ENCODE measurements around the gene RAC2.

The RAC2 gene

DNA sequence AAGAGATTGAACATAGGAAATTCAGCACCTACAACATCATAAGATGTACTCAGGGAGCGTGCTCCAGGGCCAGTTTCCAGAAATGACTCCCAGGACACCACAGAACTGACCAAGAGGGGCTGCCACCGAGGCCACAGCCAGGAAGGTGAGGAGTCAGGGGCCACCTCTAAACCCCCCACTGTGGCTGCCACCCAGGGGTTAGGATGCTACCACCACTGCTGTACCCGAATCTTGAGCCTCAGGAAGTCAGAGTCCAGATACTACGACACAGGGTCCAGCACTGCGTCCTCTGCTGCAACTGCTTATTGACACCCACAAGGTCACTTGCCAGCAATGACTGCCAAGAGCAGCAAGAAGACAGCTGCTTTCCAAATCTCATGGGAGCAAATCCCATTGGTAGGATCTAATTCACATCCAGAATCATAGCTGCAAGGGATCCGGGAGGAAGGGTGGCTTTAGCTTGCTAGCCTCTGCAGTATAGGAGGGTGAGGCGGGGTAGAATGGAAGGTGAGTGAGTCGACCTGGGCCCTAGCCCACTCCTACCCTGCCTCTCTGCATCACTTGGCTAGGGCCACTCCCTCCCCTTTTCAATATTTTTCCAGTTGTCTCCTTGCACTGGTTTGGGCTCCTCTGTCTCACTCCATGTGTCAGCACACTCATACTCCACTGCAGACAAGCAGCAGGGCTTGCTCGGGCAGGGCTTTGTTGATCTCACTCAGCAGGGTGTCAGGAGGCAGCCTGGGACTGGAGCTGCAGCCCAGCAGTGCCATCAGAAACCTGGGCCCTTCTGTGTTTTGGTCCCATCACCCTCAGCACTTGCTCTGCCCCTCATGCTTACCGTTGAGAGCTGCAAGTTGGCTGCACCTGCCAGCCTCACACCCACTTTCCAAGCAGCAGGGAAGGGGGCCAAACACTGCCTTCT, 20.2 kb upstream of the RAC2 start:
- no peak overlapping the region for H3K9ac ChIP-seq (ENCODE audit: low read length)
- H3K4me1 ChIP-seq (ENCODE audit: control insufficient read depth, insufficient read depth, low read length) = peaks cover 7% of the 10 kb centered on the region
- no peak overlapping the region for H3K27ac ChIP-seq (ENCODE audit: low read depth, low read length)
- peaks cover 18% of the 10 kb centered on the region for H3K9me3 ChIP-seq (ENCODE audit: control insufficient read depth, insufficient read depth, low read depth, low read length)
- peaks cover 18% of the 10 kb centered on the region for H3K27me3 ChIP-seq (ENCODE audit: control insufficient read depth, insufficient read depth, low read length)
- H3K4me3 ChIP-seq (ENCODE audit: low read depth, low read length) = no peak overlapping the region
- H3K36me3 ChIP-seq (ENCODE audit: control insufficient read depth, insufficient read depth, low read length) = no peaks in the 10 kb centered on the region

DNA sequence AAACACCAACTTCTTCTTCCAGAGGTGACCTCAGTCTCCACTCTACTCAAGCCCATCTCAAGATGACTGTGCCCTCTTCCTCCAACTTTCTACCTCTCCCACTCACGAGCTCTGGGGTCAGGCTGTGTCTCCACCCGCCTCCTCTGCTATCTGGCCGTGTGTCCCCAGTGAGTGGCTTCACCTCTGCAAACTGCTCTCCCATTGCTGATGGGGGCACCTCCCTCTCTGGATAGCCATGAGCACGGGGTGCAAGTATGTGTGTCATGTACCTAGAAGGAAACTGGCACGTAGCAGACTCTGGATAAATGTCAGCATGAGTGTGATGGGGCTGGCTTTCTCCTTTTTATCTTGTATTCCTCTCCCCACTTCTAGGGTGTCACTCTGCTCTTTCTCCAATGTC, 18.3 kb upstream of the RAC2 start:
- H3K36me3 ChIP-seq (ENCODE audit: control insufficient read depth, insufficient read depth, low read length) = no peaks in the 10 kb centered on the region
- no peak overlapping the region for H3K9ac ChIP-seq (ENCODE audit: low read length)
- H3K4me1 ChIP-seq (ENCODE audit: control insufficient read depth, insufficient read depth, low read length) = peaks cover 17% of the 10 kb centered on the region
- no peak overlapping the region for H3K4me3 ChIP-seq (ENCODE audit: low read depth, low read length)
- no peak overlapping the region for H3K27ac ChIP-seq (ENCODE audit: low read depth, low read length)
- peaks cover 18% of the 10 kb centered on the region for H3K9me3 ChIP-seq (ENCODE audit: control insufficient read depth, insufficient read depth, low read depth, low read length)
- peaks cover 18% of the 10 kb centered on the region for H3K27me3 ChIP-seq (ENCODE audit: control insufficient read depth, insufficient read depth, low read length)

DNA sequence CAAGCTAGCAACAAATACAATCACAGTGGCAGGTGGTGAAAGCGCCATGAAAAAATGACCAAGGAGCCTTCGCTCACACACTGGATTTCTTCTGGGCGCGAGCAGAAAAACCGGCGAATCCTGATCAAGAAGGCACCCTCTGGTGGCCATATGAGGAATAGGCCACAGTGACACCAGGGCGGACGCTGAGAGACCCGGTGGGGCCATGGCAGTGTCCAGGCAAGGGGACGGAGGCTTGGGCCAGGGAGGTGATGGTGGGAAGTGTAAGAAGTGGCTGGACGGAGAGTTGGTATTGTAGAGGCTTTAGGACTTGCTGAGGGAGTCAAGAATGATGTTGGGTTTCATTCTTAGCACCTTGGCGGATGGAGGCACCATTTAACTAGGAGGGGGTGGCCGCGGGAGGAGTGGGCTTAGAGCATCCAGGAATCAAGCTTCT, 16.9 kb upstream of the RAC2 start:
- Histone ChIP-seq H3K4me3 (ENCODE audit: low read depth, low read length) (no peak overlapping the region), H3K4me1 (ENCODE audit: control insufficient read depth, insufficient read depth, low read length) (peaks cover 17% of the 10 kb centered on the region), H3K36me3 (ENCODE audit: control insufficient read depth, insufficient read depth, low read length) (no peaks in the 10 kb centered on the region), H3K27ac (ENCODE audit: low read depth, low read length) (no peak overlapping the region), H3K9me3 (ENCODE audit: control insufficient read depth, insufficient read depth, low read depth, low read length) (peaks cover 18% of the 10 kb centered on the region), H3K9ac (ENCODE audit: low read length) (no peak overlapping the region), H3K27me3 (ENCODE audit: control insufficient read depth, insufficient read depth, low read length) (peaks cover 18% of the 10 kb centered on the region)

DNA sequence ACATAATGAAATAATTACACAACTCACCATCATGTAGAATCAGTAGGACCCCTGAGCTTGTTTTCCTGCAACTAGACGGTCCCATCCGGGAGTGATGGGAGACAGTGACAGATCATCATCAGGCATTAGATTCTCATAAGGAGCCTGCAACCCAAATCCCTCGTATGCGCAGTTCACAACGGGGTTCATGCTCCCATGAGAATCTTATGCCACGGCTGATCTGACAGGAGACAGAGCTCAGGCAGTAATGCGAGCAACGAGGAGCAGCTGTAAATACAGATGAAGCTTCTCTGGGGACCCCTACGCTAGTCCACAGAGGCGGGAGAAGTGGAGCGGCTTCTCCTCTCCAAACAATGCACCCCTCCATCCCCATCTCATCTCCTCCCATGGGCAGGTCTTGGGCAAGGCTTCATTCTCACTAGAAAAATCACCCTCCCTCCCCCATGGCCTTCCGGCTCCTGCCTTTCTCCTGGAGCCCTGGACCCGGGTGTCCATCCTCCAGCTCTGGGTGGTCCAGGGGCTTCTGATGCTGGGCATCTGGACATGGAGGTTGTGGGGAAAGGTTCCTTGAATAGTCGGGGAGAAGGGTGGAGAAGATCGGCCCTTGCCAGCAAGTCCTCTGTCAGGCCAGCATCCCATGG, 16.2 kb upstream of the RAC2 start:
- Histone ChIP-seq H3K27ac (ENCODE audit: low read depth, low read length) (no peak overlapping the region), H3K9me3 (ENCODE audit: control insufficient read depth, insufficient read depth, low read depth, low read length) (peaks cover 18% of the 10 kb centered on the region), H3K4me1 (ENCODE audit: control insufficient read depth, insufficient read depth, low read length) (peaks cover 17% of the 10 kb centered on the region), H3K36me3 (ENCODE audit: control insufficient read depth, insufficient read depth, low read length) (no peaks in the 10 kb centered on the region), H3K4me3 (ENCODE audit: low read depth, low read length) (no peak overlapping the region), H3K27me3 (ENCODE audit: control insufficient read depth, insufficient read depth, low read length) (peaks cover 18% of the 10 kb centered on the region), H3K9ac (ENCODE audit: low read length) (no peak overlapping the region)

DNA sequence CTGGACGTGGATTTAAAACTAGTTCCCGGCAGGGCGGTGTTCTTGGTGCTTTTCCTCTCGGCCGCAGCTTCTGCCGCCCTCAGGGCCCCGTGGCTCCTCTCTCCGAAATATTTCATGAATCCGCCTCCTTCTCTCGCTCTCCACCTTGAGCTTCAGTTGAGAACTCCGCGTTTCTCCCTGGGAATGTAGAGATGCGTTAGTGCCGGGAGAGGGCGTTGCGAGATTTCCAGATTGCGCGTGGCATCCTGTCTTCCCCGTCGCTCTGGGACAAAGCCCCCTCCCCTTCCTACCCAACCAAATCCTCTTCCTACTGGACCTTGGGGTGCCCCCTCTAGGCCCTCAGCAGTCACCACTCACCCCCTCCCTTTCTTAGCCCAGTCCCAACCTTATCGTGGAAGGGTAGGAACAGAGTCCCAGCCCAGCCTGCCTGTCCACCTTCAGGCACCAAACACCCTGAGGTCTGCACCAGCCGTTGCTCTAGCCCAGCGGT, 15.5 kb upstream of the RAC2 start:
- H3K9me3 ChIP-seq (ENCODE audit: control insufficient read depth, insufficient read depth, low read depth, low read length) = peaks cover 13% of the 10 kb centered on the region
- H3K27ac ChIP-seq (ENCODE audit: low read depth, low read length) = no peak overlapping the region
- H3K27me3 ChIP-seq (ENCODE audit: control insufficient read depth, insufficient read depth, low read length) = peaks cover 18% of the 10 kb centered on the region
- no peaks in the 10 kb centered on the region for H3K36me3 ChIP-seq (ENCODE audit: control insufficient read depth, insufficient read depth, low read length)
- peak overlapping the region; percentile 25 for H3K4me3 ChIP-seq (ENCODE audit: low read depth, low read length)
- no peak overlapping the region for H3K9ac ChIP-seq (ENCODE audit: low read length)
- peaks cover 17% of the 10 kb centered on the region for H3K4me1 ChIP-seq (ENCODE audit: control insufficient read depth, insufficient read depth, low read length)

DNA sequence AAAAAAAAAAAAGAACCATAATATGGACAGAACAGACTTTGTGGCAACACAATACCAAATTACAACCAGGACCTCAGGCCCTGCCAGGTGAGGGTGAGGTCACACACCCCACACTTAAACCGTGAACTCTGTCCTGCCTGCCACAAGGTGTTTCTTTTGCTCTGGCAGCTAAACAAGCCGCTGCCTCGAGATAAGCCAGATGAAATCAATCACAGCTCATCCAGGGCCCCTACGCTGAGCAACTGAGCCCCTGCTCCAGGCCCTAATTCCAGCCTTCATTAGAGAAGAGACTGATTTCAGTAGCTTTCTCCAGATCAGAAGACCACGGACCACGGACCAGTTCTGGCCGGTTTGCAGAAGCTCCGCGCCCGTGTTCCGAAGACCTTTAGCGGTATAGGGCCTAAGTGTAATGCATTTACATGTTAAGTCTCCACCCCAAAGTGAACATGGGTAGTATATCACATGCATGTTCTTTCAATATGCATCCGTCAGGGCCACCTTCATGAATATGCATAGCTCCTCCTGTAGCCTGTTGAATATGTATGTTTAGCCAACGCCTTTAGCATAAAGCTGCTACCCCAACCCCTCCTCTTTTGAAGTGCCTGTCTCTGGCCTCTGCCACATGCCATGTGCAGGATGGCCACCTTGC, 14.8 kb upstream of the RAC2 start:
- Histone ChIP-seq H3K4me1 (ENCODE audit: control insufficient read depth, insufficient read depth, low read length) (peaks cover 17% of the 10 kb centered on the region), H3K27ac (ENCODE audit: low read depth, low read length) (no peak overlapping the region), H3K4me3 (ENCODE audit: low read depth, low read length) (0 out of 2 replicates have a peak overlapping the region, but pooled peaks have one; percentile 25), H3K9me3 (ENCODE audit: control insufficient read depth, insufficient read depth, low read depth, low read length) (peaks cover 6% of the 10 kb centered on the region), H3K27me3 (ENCODE audit: control insufficient read depth, insufficient read depth, low read length) (peaks cover 18% of the 10 kb centered on the region), H3K36me3 (ENCODE audit: control insufficient read depth, insufficient read depth, low read length) (no peaks in the 10 kb centered on the region), H3K9ac (ENCODE audit: low read length) (no peak overlapping the region)

DNA sequence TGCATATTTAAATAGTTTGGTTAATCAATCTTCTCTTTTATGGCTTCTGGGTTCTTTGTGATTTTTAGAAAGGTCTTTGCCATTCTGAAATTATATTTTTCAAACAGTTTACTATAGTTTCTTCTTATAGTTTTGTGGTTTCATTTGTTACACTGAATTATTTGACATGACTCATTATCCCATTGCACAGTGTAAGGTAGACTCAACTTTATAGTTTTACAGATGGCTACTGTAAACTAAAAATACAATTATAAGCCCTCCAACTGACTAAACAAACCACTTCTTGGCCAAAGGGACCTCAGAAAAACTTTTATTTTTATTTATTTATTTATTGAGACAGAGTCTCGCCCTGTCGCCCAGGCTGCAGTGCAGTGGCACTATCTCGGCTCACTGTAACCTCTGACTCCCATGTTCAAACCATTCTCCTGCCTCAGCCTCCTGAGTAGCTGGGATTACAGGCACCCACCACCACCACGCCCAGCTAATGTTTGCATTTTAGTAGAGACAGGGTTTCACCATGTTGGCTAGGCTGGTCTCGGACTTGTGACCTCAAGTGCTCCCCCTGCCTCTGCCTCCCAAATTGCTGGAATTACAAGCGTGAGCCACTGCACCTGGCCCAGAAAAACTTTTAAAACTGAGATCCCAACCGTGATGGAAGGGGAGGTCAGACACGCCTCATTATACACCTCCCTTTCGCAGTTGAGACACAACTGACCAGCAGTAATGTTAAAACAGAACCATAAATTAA, 14.1 kb upstream of the RAC2 start:
- Histone ChIP-seq H3K9me3 (ENCODE audit: control insufficient read depth, insufficient read depth, low read depth, low read length) (no peaks in the 10 kb centered on the region), H3K27ac (ENCODE audit: low read depth, low read length) (no peak overlapping the region), H3K4me3 (ENCODE audit: low read depth, low read length) (no peak overlapping the region), H3K4me1 (ENCODE audit: control insufficient read depth, insufficient read depth, low read length) (peaks cover 17% of the 10 kb centered on the region), H3K9ac (ENCODE audit: low read length) (no peak overlapping the region), H3K36me3 (ENCODE audit: control insufficient read depth, insufficient read depth, low read length) (no peaks in the 10 kb centered on the region), H3K27me3 (ENCODE audit: control insufficient read depth, insufficient read depth, low read length) (peaks cover 18% of the 10 kb centered on the region)

DNA sequence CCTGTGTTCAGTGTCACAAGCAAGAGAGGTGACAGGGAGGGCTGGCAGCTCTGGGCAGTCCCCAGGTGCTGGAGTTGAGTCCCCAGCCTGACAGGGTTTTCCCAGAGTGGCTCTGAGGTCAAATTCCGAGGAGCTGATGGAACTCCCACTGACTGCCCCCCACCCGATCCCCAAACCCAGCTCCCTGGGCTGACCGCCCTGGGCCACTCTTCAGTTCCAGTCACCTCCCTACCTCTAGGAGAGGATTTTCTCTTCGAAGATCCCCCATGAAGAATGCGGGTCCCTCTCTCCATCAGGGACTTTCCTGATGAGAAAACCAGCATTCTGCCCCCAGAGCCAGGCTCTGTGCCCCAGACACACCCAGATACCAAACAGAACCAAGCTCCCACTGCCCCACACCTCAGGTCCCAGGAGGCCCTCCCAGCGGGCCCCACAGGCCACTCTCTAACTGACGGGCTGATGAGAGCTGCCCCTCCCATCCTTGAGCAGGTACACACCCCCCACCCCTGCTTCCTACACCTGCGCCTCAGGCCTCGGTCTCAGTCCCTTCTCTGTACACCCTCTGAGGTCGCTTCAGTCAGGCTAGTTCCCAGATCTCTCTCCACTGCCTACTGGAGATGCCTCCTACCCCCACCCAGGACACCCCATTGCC, 12.1 kb upstream of the RAC2 start:
- Histone ChIP-seq H3K9me3 (ENCODE audit: control insufficient read depth, insufficient read depth, low read depth, low read length) (no peaks in the 10 kb centered on the region), H3K27me3 (ENCODE audit: control insufficient read depth, insufficient read depth, low read length) (peaks cover 15% of the 10 kb centered on the region), H3K4me1 (ENCODE audit: control insufficient read depth, insufficient read depth, low read length) (peaks cover 17% of the 10 kb centered on the region), H3K9ac (ENCODE audit: low read length) (no peak overlapping the region), H3K27ac (ENCODE audit: low read depth, low read length) (no peak overlapping the region), H3K36me3 (ENCODE audit: control insufficient read depth, insufficient read depth, low read length) (no peaks in the 10 kb centered on the region), H3K4me3 (ENCODE audit: low read depth, low read length) (no peak overlapping the region)

DNA sequence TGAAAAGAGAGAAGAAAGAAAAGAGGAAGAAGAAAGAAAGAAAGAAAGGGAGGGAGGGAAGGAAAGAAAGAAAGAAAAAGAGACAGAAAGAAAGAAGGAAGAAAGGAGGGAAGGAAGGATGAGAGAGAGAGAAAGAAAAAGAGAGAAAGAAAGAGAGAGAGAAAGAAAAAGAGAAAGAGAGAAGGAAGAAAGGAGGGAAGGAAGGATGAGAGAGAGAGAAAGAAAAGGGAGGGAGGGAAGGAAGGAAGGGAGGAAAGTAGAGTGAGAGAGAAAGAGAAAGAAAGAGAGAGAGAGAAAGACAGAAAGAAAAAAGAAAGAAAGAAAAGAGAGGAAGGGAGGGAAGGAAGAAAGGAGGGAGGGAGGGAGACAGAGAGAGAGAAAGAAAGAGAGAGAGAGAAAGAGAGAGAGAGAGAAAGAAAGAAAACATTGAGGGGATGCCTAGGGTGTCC, 11.5 kb upstream of the RAC2 start:
- Histone ChIP-seq H3K9ac (ENCODE audit: low read length) (no peak overlapping the region), H3K36me3 (ENCODE audit: control insufficient read depth, insufficient read depth, low read length) (no peaks in the 10 kb centered on the region), H3K4me3 (ENCODE audit: low read depth, low read length) (no peak overlapping the region), H3K4me1 (ENCODE audit: control insufficient read depth, insufficient read depth, low read length) (peaks cover 17% of the 10 kb centered on the region), H3K27ac (ENCODE audit: low read depth, low read length) (no peak overlapping the region), H3K9me3 (ENCODE audit: control insufficient read depth, insufficient read depth, low read depth, low read length) (no peaks in the 10 kb centered on the region), H3K27me3 (ENCODE audit: control insufficient read depth, insufficient read depth, low read length) (peaks cover 13% of the 10 kb centered on the region)

DNA sequence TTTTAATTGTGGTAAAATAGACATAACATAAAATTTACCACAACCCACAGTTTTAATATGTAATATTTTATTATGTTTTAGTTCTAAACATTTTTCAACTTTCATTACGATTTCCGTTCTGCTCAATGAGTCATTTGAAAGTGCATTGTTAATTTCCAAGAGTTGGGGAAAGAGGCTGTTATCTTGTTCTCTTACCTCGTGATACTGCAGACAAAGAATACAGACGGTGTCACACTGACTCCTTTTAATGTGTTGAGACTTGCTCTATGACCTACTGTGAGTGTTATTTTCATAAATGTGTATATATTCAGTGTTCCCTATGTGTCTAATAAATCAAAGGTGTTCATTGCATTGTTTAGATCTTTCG, 10.8 kb upstream of the RAC2 start:
- peaks cover 6% of the 10 kb centered on the region for H3K27me3 ChIP-seq (ENCODE audit: control insufficient read depth, insufficient read depth, low read length)
- H3K36me3 ChIP-seq (ENCODE audit: control insufficient read depth, insufficient read depth, low read length) = no peaks in the 10 kb centered on the region
- H3K9ac ChIP-seq (ENCODE audit: low read length) = no peak overlapping the region
- H3K4me3 ChIP-seq (ENCODE audit: low read depth, low read length) = no peak overlapping the region
- H3K9me3 ChIP-seq (ENCODE audit: control insufficient read depth, insufficient read depth, low read depth, low read length) = no peaks in the 10 kb centered on the region
- peaks cover 17% of the 10 kb centered on the region for H3K4me1 ChIP-seq (ENCODE audit: control insufficient read depth, insufficient read depth, low read length)
- H3K27ac ChIP-seq (ENCODE audit: low read depth, low read length) = no peak overlapping the region

All from HUES6 (cell line).